CD4-positive, CD25-positive, alpha-beta regulatory T cell (primary cell): ENCODE measurements around the gene JSRP1. TPM values are rescaled to one million over a fixed set of nuclear protein-coding genes. Genes with fewer than 3 reads are reported as not detected.
A peak's percentile ranks its signal among the peaks of the same experiment; 100 is the strongest.
"Not testable (repeated sequence)": the region's sequence is repeated elsewhere in the genome, so short reads cannot be mapped to it uniquely, and the experiment has no call there.

Experiments used
- ATAC-seq, 2 donors: fragments of 150-1000 bp; cut with Tn5 transposase; one replicate each; pipeline ENCODE4 v1.10.0; 2021; ENCODE audit warnings: low read depth in 2 of 2, moderate number of reproducible peaks in 2 of 2, moderate library complexity in 1 of 2
- DNase-seq, 3 donors: peaks; one replicate each; pipeline versions ENCODE4 v3.0.0 to v3.0.0-alpha.2; 2012 to 2022; ENCODE audit warnings: mixed read lengths in 1 of 3
- H3K27ac ChIP-seq: one replicate; pipeline ENCODE4 v1.7.0; 2013; ENCODE audit warnings: mild to moderate bottlenecking, low read length; ENCODE audit not compliant: insufficient read depth, poor library complexity, severe bottlenecking
- H3K27me3 ChIP-seq: one replicate; pipeline ENCODE4 v1.7.0; 2013; ENCODE audit warnings: low read length; ENCODE audit not compliant: control insufficient read depth, insufficient read depth
- H3K36me3 ChIP-seq: one replicate; pipeline ENCODE4 v1.7.0; 2013; ENCODE audit warnings: mild to moderate bottlenecking, low read length, moderate library complexity; ENCODE audit not compliant: control insufficient read depth, insufficient read depth
- H3K4me1 ChIP-seq: 2 replicates; pipeline ENCODE4 v1.7.0; 2013; ENCODE audit warnings: mild to moderate bottlenecking, low read length; ENCODE audit not compliant: insufficient read depth, control insufficient read depth, poor library complexity, severe bottlenecking
- H3K4me3 ChIP-seq: one replicate; pipeline ENCODE4 v1.7.0; 2013; ENCODE audit warnings: low read depth, mild to moderate bottlenecking, low read length, moderate library complexity
- H3K9me3 ChIP-seq, 2 experiments: 1 replicate in 1 of 2; 2 replicates in 1 of 2; pipeline ENCODE4 v1.7.0; 2013; ENCODE audit warnings: low read length in 2 of 2, mild to moderate bottlenecking in 1 of 2, moderate library complexity in 1 of 2; ENCODE audit not compliant: control insufficient read depth in 2 of 2
- H3K27ac Mint-ChIP-seq, 3 donors: one replicate each; pipeline ENCODE4 v1.8.0; 2020 to 2022; ENCODE audit warnings: mild to moderate bottlenecking in 3 of 3, mixed read lengths in 3 of 3, moderate library complexity in 2 of 3
- H3K27me3 Mint-ChIP-seq: one replicate; pipeline ENCODE4 v1.8.0; 2022; ENCODE audit warnings: mild to moderate bottlenecking, mixed read lengths
- H3K36me3 Mint-ChIP-seq: one replicate; pipeline ENCODE4 v1.8.0; 2020; ENCODE audit warnings: mixed read lengths
- H3K4me1 Mint-ChIP-seq, 4 donors: one replicate each; pipeline ENCODE4 v1.8.0; 2020 to 2022; ENCODE audit warnings: mixed read lengths in 4 of 4, mild to moderate bottlenecking in 1 of 4
- H3K4me3 Mint-ChIP-seq, 4 donors: one replicate each; pipeline ENCODE4 v1.8.0; 2020 to 2022; ENCODE audit warnings: mild to moderate bottlenecking in 4 of 4, mixed read lengths in 4 of 4, moderate library complexity in 3 of 4
- H3K9me3 Mint-ChIP-seq, 7 donors: one replicate each; pipeline ENCODE4 v1.8.0; 2020 to 2022; ENCODE audit warnings: mixed read lengths in 7 of 7, mild to moderate bottlenecking in 3 of 7, moderate library complexity in 2 of 7
- polyA plus RNA-seq, 4 donors: library from polyadenylated mRNA; unstranded; fragments of 300-500 nt; fragmentation: Illumina TruSeq; gene quantifications; one replicate each; pipeline ENCODE4 v1.2.3, GENCODE V29; 2021
- total RNA-seq: library from RNA; stranded (reverse); gene quantifications from one replicate; pipeline ENCODE4 v1.2.3, GENCODE V29; 2022

JSRP1 gene
- total and polyA plus RNA-seq, 5 donors from 2014 or later, result 0.89 to 2.4 (median 1.6) TPM

GRCh38 chr19:2287585-2288337 lies 31.5 kb upstream of the JSRP1 start:
- peak overlapping the region; percentile 60 to 93 (median 85) for H3K27ac Mint-ChIP-seq
- peaks cover 30% of the 10 kb centered on the region for H3K4me1 ChIP-seq

GRCh38 chr19:2286402-2287140 lies 30.4 kb upstream of the JSRP1 start:
- Mint-ChIP-seq H3K27me3 (no peaks in the 10 kb centered on the region), H3K27ac (peak overlapping the region in 1 of 3 donors; percentile 93), H3K9me3 (peaks cover 0 to 3% (median 0%) of the 10 kb centered on the region in 7 donors), H3K36me3 (no peaks in the 10 kb centered on the region), H3K4me1 (peaks cover 6 to 40% (median 16%) of the 10 kb centered on the region in 4 donors), H3K4me3 (no peak overlapping the region)
- Histone ChIP-seq H3K4me3 (no peak overlapping the region), H3K9me3 (no peaks in the 10 kb centered on the region), H3K4me1 (peaks cover 38% of the 10 kb centered on the region), H3K27me3 (no peaks in the 10 kb centered on the region), H3K27ac (no peak overlapping the region), H3K36me3 (no peaks in the 10 kb centered on the region)
- no peak for DNase-seq
- ATAC-seq, result no peak

More at GRCh38 chr19:2287585-2288337, 31.5 kb upstream of the JSRP1 start:
- H3K27ac ChIP-seq, result no peak overlapping the region
- ATAC-seq (no peak), DNase-seq (no peak)
- H3K27me3 ChIP-seq, result no peaks in the 10 kb centered on the region
- peaks cover 0 to 1% (median 0%) of the 10 kb centered on the region in 7 donors for H3K9me3 Mint-ChIP-seq
- peaks cover 6 to 34% (median 17%) of the 10 kb centered on the region in 4 donors for H3K4me1 Mint-ChIP-seq
- H3K36me3 ChIP-seq, result no peaks in the 10 kb centered on the region
- no peaks in the 10 kb centered on the region for H3K9me3 ChIP-seq
- H3K4me3 ChIP-seq, result no peak overlapping the region
- H3K27me3 Mint-ChIP-seq, result no peaks in the 10 kb centered on the region
- peaks cover 2% of the 10 kb centered on the region for H3K36me3 Mint-ChIP-seq
- H3K4me3 Mint-ChIP-seq, result peak overlapping the region in 2 of 4 donors; percentile 27 to 94

GRCh38 chr19:2283835-2284507 lies 27.8 kb upstream of the JSRP1 start:
- H3K27me3 ChIP-seq, result no peaks in the 10 kb centered on the region
- Mint-ChIP-seq H3K4me3 (peak overlapping the region in 1 of 4 donors; percentile 7), H3K27ac (no peak overlapping the region), H3K4me1 (peaks cover 3 to 26% (median 8%) of the 10 kb centered on the region in 4 donors), H3K27me3 (no peaks in the 10 kb centered on the region), H3K36me3 (no peaks in the 10 kb centered on the region), H3K9me3 (peaks cover 0 to 2% (median 0%) of the 10 kb centered on the region in 7 donors)
- no peaks in the 10 kb centered on the region for H3K36me3 ChIP-seq
- no peak for ATAC-seq
- no peak overlapping the region for H3K27ac ChIP-seq
- H3K9me3 ChIP-seq, result no peaks in the 10 kb centered on the region
- peaks cover 21% of the 10 kb centered on the region for H3K4me1 ChIP-seq
- no peak overlapping the region for H3K4me3 ChIP-seq
- no peak for DNase-seq

DNA sequence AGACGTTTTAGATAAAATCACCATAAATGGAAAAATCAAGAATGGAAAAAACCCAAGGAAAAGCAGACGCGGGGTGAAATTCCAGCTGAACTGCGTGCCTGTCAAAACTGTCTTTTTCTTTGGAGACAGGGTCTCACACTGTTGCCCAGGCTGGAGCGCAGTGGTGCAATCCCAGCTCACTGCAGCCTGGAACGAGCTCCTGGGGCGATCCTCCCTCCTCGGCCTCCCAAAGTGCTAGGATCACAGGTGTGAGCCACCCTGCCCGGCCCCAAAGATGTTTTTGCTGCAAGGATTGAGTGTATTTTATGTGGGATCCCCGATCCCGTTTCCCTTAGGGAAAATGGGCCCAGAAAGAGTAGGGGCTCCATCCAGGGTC lies 26.6 kb upstream of the JSRP1 start:
- H3K36me3 Mint-ChIP-seq, result no peaks in the 10 kb centered on the region
- no peak for DNase-seq
- H3K4me1 ChIP-seq, result peaks cover 16% of the 10 kb centered on the region
- peaks cover 0 to 18% (median 0%) of the 10 kb centered on the region in 4 donors for H3K4me1 Mint-ChIP-seq
- H3K36me3 ChIP-seq, result no peaks in the 10 kb centered on the region
- H3K4me3 Mint-ChIP-seq, result peak overlapping the region in 2 of 4 donors; percentile 52 to 73
- H3K9me3 ChIP-seq, result no peaks in the 10 kb centered on the region
- no peak overlapping the region for H3K4me3 ChIP-seq
- no peak for ATAC-seq
- H3K27ac Mint-ChIP-seq, result peak overlapping the region in 1 of 3 donors; percentile 40
- peaks cover 0 to 1% (median 0%) of the 10 kb centered on the region in 7 donors for H3K9me3 Mint-ChIP-seq
- H3K27me3 ChIP-seq, result no peaks in the 10 kb centered on the region
- H3K27me3 Mint-ChIP-seq, result no peaks in the 10 kb centered on the region
- H3K27ac ChIP-seq, result no peak overlapping the region

DNA sequence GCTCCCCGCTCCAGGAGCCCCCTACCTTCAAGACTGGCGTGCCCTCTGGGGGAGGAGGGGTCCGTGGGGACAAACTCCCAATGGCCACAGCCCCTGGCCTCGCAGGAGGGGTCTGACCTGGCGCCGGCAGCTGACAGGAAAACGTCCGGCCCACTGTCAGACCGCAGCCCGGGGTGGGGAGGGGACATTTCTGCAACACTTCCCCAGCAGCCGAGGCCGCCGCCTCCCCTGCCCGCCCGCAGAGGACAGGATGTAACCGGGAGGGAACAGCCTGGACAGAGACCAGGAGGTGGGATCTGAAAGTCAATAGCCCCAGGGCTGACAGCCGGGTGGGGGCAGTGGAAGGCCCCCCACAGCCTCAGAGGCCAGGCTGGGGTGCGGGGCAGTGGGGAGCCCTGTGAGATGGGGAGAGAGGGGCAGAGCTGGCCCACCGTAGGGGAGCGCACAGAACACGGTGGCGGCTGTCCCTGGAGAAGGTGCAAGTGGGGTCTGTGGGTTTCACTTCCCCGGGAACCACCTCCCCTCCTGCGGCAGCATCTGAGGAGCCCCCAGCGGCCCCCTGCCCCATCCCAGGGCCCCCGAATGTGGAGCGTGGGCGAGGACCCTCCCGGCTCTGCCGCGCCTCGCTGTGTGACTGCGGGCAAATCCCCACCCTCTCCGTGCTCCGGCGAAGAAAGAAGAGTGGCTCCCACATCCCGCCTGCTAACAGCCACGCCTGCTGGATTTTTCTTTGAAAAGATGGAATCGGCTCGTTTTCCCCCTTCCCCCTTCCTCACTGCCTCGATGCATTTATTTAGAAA lies 26.0 kb upstream of the JSRP1 start, which contains the start of gene PEAK3:
PEAK3 (minus strand) TSS at position 114 of the 800 bp plus-strand sequence. CDS start 1,244 bp downstream, outside the sequence.
- H3K27ac Mint-ChIP-seq, result peak within 1 kb of the TSS in 1 of 3 donors; percentile 43
- H3K9me3 ChIP-seq, result no peaks in the 10 kb centered on the region
- peaks cover under 1% of the 10 kb centered on the region for H3K36me3 Mint-ChIP-seq
- no peaks in the 10 kb centered on the region for H3K27me3 ChIP-seq
- ATAC-seq (peak; percentile 34 to 43), DNase-seq (peak in 1 of 3 donors; percentile 60)
- H3K4me3 ChIP-seq, result no peak within 1 kb of the TSS
- H3K27ac ChIP-seq, result no peak within 1 kb of the TSS
- peaks cover 0 to 1% (median 0%) of the 10 kb centered on the region in 7 donors for H3K9me3 Mint-ChIP-seq
- H3K4me1 Mint-ChIP-seq, result peaks cover 0 to 20% (median 1%) of the 10 kb centered on the region in 4 donors
- no peaks in the 10 kb centered on the region for H3K27me3 Mint-ChIP-seq
- H3K4me3 Mint-ChIP-seq, result peak within 1 kb of the TSS in 2 of 4 donors; percentile 52 to 73
- H3K4me1 ChIP-seq, result peaks cover 16% of the 10 kb centered on the region
- H3K36me3 ChIP-seq, result no peaks in the 10 kb centered on the region

DNA sequence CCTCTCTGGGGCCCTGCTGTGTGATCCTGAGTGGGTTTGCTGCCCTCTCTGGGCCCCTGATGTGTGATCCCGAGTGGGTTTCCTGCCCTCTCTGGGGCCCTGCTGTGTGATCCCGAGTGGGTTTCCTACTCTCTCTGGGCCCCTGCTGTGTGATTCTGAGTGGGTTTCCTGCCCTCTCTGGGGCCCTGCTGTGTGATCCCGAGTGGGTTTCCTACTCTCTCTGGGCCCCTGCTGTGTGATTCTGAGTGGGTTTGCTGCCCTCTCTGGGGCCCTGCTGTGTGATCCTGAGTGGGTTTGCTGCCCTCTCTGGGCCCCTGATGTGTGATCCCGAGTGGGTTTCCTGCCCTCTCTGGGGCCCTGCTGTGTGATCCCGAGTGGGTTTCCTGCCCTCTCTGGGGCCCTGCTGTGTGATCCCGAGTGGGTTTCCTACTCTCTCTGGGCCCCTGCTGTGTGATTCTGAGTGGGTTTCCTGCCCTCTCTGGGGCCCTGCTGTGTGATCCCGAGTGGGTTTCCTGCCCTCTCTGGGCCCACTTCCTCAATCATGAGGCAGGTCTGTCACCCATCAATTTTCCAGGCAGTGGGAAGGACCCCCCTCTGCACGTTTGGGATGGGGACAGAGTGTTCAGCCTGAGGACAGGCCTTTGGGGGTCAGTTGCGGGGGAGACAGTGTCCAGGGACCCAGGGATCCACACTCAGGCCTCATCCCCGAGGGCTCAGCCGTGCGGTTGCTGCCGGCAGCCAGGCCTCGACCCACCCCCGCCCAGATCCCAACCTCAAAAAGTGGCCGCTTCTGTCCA lies 25.2 kb upstream of the JSRP1 start:
- not testable (repeated sequence) for H3K36me3 ChIP-seq, ATAC-seq, H3K27ac Mint-ChIP-seq, DNase-seq, H3K27ac ChIP-seq, H3K27me3 Mint-ChIP-seq, H3K36me3 Mint-ChIP-seq, H3K9me3 ChIP-seq, H3K9me3 Mint-ChIP-seq, H3K4me3 ChIP-seq, H3K27me3 ChIP-seq
- H3K4me1 ChIP-seq, result peaks cover 16% of the 10 kb centered on the region
- Mint-ChIP-seq H3K4me3 (peak overlapping the region in 1 of 4 donors; percentile 70), H3K4me1 (peaks cover 0 to 24% (median 3%) of the 10 kb centered on the region in 4 donors)
